ENCODE measurements around the gene STARD3NL. TPM values are rescaled to one million over a fixed set of nuclear protein-coding genes. Genes with fewer than 3 reads are reported as not detected.
"Not testable (repeated sequence)": the region's sequence is repeated elsewhere in the genome, so short reads cannot be mapped to it uniquely, and the experiment has no call there.

The STARD3NL gene
- total RNA-seq, 2 experiments from 2014 or later = 14.4 to 15.7 TPM

GRCh38 chr7:38264602-38265001 lies 86.6 kb downstream of the STARD3NL start:
- CTCF ChIA-PET; ATAC-seq (ENCODE audit: poor library complexity); H3K27me3 Mint-ChIP-seq; intact Hi-C loops (cut with DNase I, micrococcal nuclease); H3K4me3 Mint-ChIP-seq; H3K4me1 Mint-ChIP-seq (ENCODE audit: low read depth); H3K36me3 Mint-ChIP-seq (ENCODE audit: low read depth); DNase-seq; H3K9me3 ChIP-seq (ENCODE audit: control insufficient read depth in 1 of 2, insufficient read depth in 1 of 2, low read length in 2 of 2); H3K36me3 ChIP-seq (ENCODE audit: insufficient read depth, low read length); H3K4me3 ChIP-seq (ENCODE audit: low read length); H3K27ac ChIP-seq (ENCODE audit: low read depth in 1 of 2, low read length in 2 of 2); H3K9me3 Mint-ChIP-seq; H3K27me3 ChIP-seq (ENCODE audit: control insufficient read depth in 1 of 2, insufficient read depth in 2 of 2, low read length in 2 of 2); POLR2A ChIA-PET; H3K4me1 ChIP-seq (ENCODE audit: insufficient read depth, low read length): not testable (repeated sequence)
- H3K27ac Mint-ChIP-seq = peak overlapping the region; percentile 61

- H3K27me3 Mint-ChIP-seq; H3K27ac Mint-ChIP-seq; H3K4me3 Mint-ChIP-seq; H3K4me1 ChIP-seq (ENCODE audit: insufficient read depth, low read length); H3K4me3 ChIP-seq (ENCODE audit: low read length); H3K36me3 Mint-ChIP-seq (ENCODE audit: low read depth); H3K27me3 ChIP-seq (ENCODE audit: control insufficient read depth in 1 of 2, insufficient read depth in 2 of 2, low read length in 2 of 2); H3K36me3 ChIP-seq (ENCODE audit: insufficient read depth, low read length); H3K27ac ChIP-seq (ENCODE audit: low read depth in 1 of 2, low read length in 2 of 2); intact Hi-C loops (cut with DNase I, micrococcal nuclease); ATAC-seq (ENCODE audit: poor library complexity); CTCF ChIA-PET; H3K9me3 ChIP-seq (ENCODE audit: control insufficient read depth in 1 of 2, insufficient read depth in 1 of 2, low read length in 2 of 2); H3K9me3 Mint-ChIP-seq; DNase-seq; H3K4me1 Mint-ChIP-seq (ENCODE audit: low read depth); POLR2A ChIA-PET: not testable (repeated sequence)
These were observed 87.9 kb downstream of the STARD3NL start for GRCh38 chr7:38265958-38266357.

GRCh38 chr7:38269704-38270346 lies 91.8 kb downstream of the STARD3NL start:
- CTCF ChIA-PET; H3K9me3 ChIP-seq (ENCODE audit: control insufficient read depth in 1 of 2, insufficient read depth in 1 of 2, low read length in 2 of 2); H3K27ac ChIP-seq (ENCODE audit: low read depth in 1 of 2, low read length in 2 of 2); H3K4me1 Mint-ChIP-seq (ENCODE audit: low read depth); H3K27me3 Mint-ChIP-seq; H3K9me3 Mint-ChIP-seq; ATAC-seq (ENCODE audit: poor library complexity); H3K27ac Mint-ChIP-seq; intact Hi-C loops (cut with DNase I, micrococcal nuclease); H3K4me1 ChIP-seq (ENCODE audit: insufficient read depth, low read length); H3K36me3 Mint-ChIP-seq (ENCODE audit: low read depth); H3K27me3 ChIP-seq (ENCODE audit: control insufficient read depth in 1 of 2, insufficient read depth in 2 of 2, low read length in 2 of 2); H3K36me3 ChIP-seq (ENCODE audit: insufficient read depth, low read length); POLR2A ChIA-PET; H3K4me3 ChIP-seq (ENCODE audit: low read length); H3K4me3 Mint-ChIP-seq; DNase-seq: not testable (repeated sequence)

DNA sequence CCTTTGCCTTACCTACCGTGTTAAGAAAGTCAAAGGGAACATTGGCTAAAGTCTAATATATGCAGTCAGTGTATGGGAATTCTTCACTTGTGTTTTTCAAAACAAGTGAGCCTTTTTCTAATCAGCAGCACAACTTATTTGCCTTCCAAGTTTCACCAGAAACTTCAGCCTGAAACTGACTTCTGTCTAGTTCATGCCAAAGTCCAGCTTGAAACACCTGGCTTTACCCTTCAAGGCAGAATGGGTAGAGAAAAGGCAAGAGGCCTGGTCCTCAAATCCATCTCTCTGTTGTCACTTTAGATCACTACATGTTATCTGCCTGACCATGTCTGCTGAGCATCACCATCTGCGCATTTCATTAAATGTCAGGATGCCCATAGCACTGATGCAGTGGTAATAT lies 92.4 kb downstream of the STARD3NL start:
- DNase-seq; H3K9me3 Mint-ChIP-seq; H3K4me3 ChIP-seq (ENCODE audit: low read length); CTCF ChIA-PET; H3K4me3 Mint-ChIP-seq; H3K27me3 Mint-ChIP-seq; H3K9me3 ChIP-seq (ENCODE audit: control insufficient read depth in 1 of 2, insufficient read depth in 1 of 2, low read length in 2 of 2); H3K4me1 ChIP-seq (ENCODE audit: insufficient read depth, low read length); intact Hi-C loops (cut with DNase I, micrococcal nuclease); H3K27ac Mint-ChIP-seq; H3K4me1 Mint-ChIP-seq (ENCODE audit: low read depth); POLR2A ChIA-PET; H3K36me3 ChIP-seq (ENCODE audit: insufficient read depth, low read length); H3K36me3 Mint-ChIP-seq (ENCODE audit: low read depth); H3K27me3 ChIP-seq (ENCODE audit: control insufficient read depth in 1 of 2, insufficient read depth in 2 of 2, low read length in 2 of 2); H3K27ac ChIP-seq (ENCODE audit: low read depth in 1 of 2, low read length in 2 of 2); ATAC-seq (ENCODE audit: poor library complexity): not testable (repeated sequence)

- no peak for ATAC-seq (ENCODE audit: poor library complexity)
- no peaks in the 10 kb centered on the region for H3K36me3 Mint-ChIP-seq (ENCODE audit: low read depth)
These were observed 95.4 kb downstream of the STARD3NL start, which contains the start of gene TARP for GRCh38 chr7:38273286-38273995. TARP (minus strand) TSS chr7:38273636.

More at GRCh38 chr7:38273286-38273995, 95.4 kb downstream of the STARD3NL start, which contains the start of gene TARP:
- intact Hi-C loops (cut with DNase I, micrococcal nuclease) = no loop called here
- no peak for DNase-seq
- H3K4me1 Mint-ChIP-seq (ENCODE audit: low read depth) = no peaks in the 10 kb centered on the region
- Histone ChIP-seq H3K4me3 (ENCODE audit: low read length) (peak within 1 kb of the TSS; percentile 26), H3K9me3 (ENCODE audit: control insufficient read depth in 1 of 2, insufficient read depth in 1 of 2, low read length in 2 of 2) (no peaks in the 10 kb centered on the region), H3K27me3 (ENCODE audit: control insufficient read depth in 1 of 2, insufficient read depth in 2 of 2, low read length in 2 of 2) (no peaks in the 10 kb centered on the region), H3K27ac (ENCODE audit: low read depth in 1 of 2, low read length in 2 of 2) (no peak within 1 kb of the TSS), H3K36me3 (ENCODE audit: insufficient read depth, low read length) (no peaks in the 10 kb centered on the region), H3K4me1 (ENCODE audit: insufficient read depth, low read length) (no peaks in the 10 kb centered on the region)
- ChIA-PET CTCF (interaction anchor here (0.7 kb wide), 1 partner anchor 95 kb away, joined by 3 read pairs; no protein-coding TSS in a partner anchor), POLR2A (no interaction called here)
- no peak within 1 kb of the TSS for H3K27ac Mint-ChIP-seq
- H3K9me3 Mint-ChIP-seq = no peaks in the 10 kb centered on the region
- no peaks in the 10 kb centered on the region for H3K27me3 Mint-ChIP-seq
- TF ChIP-seq CTCF (IDR thresholded peaks at IDR 0.05) = no peak
- H3K4me3 Mint-ChIP-seq = peak within 1 kb of the TSS; percentile 49

Measured in CD4-positive, alpha-beta T cell (primary cell).